SU-DHL-6 (cell line): ENCODE data around the gene DLG2.

Source experiments
- CTCF ChIP-seq: fragments of 200-600 bp; sonication (generic); IDR thresholded peaks from one replicate; pipeline ENCODE4 v1.5.1; 2017; ENCODE audit warnings: antibody characterized with exemption, mild to moderate bottlenecking, low read length, moderate library complexity; ENCODE audit not compliant: insufficient read depth, poor library complexity, severe bottlenecking
- EZH2phosphoT487 ChIP-seq: fragments of 200-600 bp; sonication (generic), shearing (Covaris generic); conservative IDR thresholded peaks from 2 replicates; pipeline ENCODE4 v1.6.1; 2018; ENCODE audit warnings: mild to moderate bottlenecking, antibody characterized with exemption, low read length, moderate library complexity, mixed read lengths

DNA sequence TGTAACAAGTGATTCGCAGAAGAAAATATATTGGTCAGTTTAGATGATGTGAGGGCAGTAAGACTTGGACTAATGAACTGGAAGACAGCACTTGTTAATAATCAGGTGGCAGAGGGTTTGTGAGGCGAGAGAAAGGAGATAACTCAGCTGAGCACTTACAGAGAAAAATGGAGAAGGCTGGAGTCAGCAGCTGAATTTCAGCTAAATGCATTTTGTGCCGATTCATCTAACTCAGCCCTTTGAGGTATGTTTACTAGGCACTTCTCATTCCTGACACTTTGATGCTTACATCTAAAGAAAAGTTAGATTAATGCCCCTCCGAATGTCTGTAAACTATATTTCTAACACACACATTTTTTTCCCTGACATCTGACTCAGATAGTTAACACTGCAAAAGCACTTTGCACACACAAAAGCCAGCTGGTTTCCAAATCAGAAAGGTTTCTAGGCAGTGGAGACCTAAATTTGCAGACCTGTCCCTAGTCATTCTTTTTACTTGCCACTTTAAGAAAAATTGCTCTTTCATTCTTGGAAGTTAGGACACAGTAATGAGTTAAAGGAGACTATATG is 1481.4 kb downstream of the DLG2 start:
- TF ChIP-seq EZH2phosphoT487, result no peak
- TF ChIP-seq CTCF, result no peak
